ENCODE results near the gene TAS2R41. TPM values are rescaled to one million over a fixed set of nuclear protein-coding genes. Genes with fewer than 3 reads are reported as not detected.

Gene TAS2R41
- total RNA-seq, 4 donors from 2014 or later: not detected

GRCh38 chr7:143512488-143513340 is 35.0 kb downstream of the TAS2R41 start:
- Histone ChIP-seq H3K36me3 (no peaks in the 10 kb centered on the region), H3K4me3 (no peak overlapping the region), H3K27me3 (no peaks in the 10 kb centered on the region), H3K9me3 (no peaks in the 10 kb centered on the region), H3K27ac (no peak overlapping the region), H3K4me1 (peaks cover 29% of the 10 kb centered on the region)
- no peak for DNase-seq (ENCODE audit: low spot score in 2 of 2)
- 71% methylated on average over 8 of the region's 8 CpGs for WGBS
- no peak for TF ChIP-seq EP300 (IDR thresholded peaks at IDR 0.05)
- TF ChIP-seq CTCF (IDR thresholded peaks at IDR 0.05): no peak
- TF ChIP-seq POLR2AphosphoS5 (IDR thresholded peaks at IDR 0.05): no peak
- TF ChIP-seq POLR2A (IDR thresholded peaks at IDR 0.05): no peak

- DNase-seq (ENCODE audit: low spot score in 2 of 2): no peak
- H3K27ac ChIP-seq: no peak overlapping the region
- no peaks in the 10 kb centered on the region for H3K9me3 ChIP-seq
- H3K4me3 ChIP-seq: no peak overlapping the region
- H3K36me3 ChIP-seq: no peaks in the 10 kb centered on the region
- no peak for TF ChIP-seq EP300 (IDR thresholded peaks at IDR 0.05)
- no peak for TF ChIP-seq CTCF (IDR thresholded peaks at IDR 0.05)
- TF ChIP-seq POLR2A (IDR thresholded peaks at IDR 0.05): no peak
- TF ChIP-seq POLR2AphosphoS5 (IDR thresholded peaks at IDR 0.05): no peak
- no peaks in the 10 kb centered on the region for H3K27me3 ChIP-seq
- H3K4me1 ChIP-seq: peaks cover 29% of the 10 kb centered on the region
- WGBS: 72% methylated on average over 2 of the region's 2 CpGs
Measured at GRCh38 chr7:143514487-143514886, 36.8 kb downstream of the TAS2R41 start.

GRCh38 chr7:143514995-143515735 is 37.5 kb downstream of the TAS2R41 start:
- DNase-seq (ENCODE audit: low spot score in 2 of 2): no peak
- H3K4me1 ChIP-seq: peaks cover 29% of the 10 kb centered on the region
- H3K27ac ChIP-seq: no peak overlapping the region

GRCh38 chr7:143516981-143517380 is 39.3 kb downstream of the TAS2R41 start:
- Histone ChIP-seq H3K27me3 (no peaks in the 10 kb centered on the region), H3K4me1 (peaks cover 18% of the 10 kb centered on the region), H3K27ac (no peak overlapping the region), H3K9me3 (no peaks in the 10 kb centered on the region), H3K4me3 (no peak overlapping the region), H3K36me3 (no peaks in the 10 kb centered on the region)
- WGBS: 88% methylated on average over 2 of the region's 2 CpGs
- no peak for DNase-seq (ENCODE audit: low spot score in 2 of 2)
- no peak for TF ChIP-seq CTCF (IDR thresholded peaks at IDR 0.05)

More at GRCh38 chr7:143514995-143515735, 37.5 kb downstream of the TAS2R41 start:
- WGBS: 71% methylated on average over 3 of the region's 3 CpGs
- H3K36me3 ChIP-seq: no peaks in the 10 kb centered on the region
- no peak overlapping the region for H3K4me3 ChIP-seq
- TF ChIP-seq EP300 (IDR thresholded peaks at IDR 0.05) (no peak), POLR2AphosphoS5 (IDR thresholded peaks at IDR 0.05) (no peak), POLR2A (IDR thresholded peaks at IDR 0.05) (no peak), CTCF (IDR thresholded peaks at IDR 0.05) (no peak)
- no peaks in the 10 kb centered on the region for H3K9me3 ChIP-seq
- H3K27me3 ChIP-seq: no peaks in the 10 kb centered on the region

GRCh38 chr7:143518521-143518920 is 40.8 kb downstream of the TAS2R41 start:
- no peak for DNase-seq (ENCODE audit: low spot score in 2 of 2)
- Histone ChIP-seq H3K4me3 (no peak overlapping the region), H3K27ac (no peak overlapping the region), H3K9me3 (no peaks in the 10 kb centered on the region), H3K36me3 (no peaks in the 10 kb centered on the region), H3K27me3 (no peaks in the 10 kb centered on the region), H3K4me1 (peaks cover 9% of the 10 kb centered on the region)
- TF ChIP-seq CTCF (IDR thresholded peaks at IDR 0.05) (no peak), POLR2AphosphoS5 (IDR thresholded peaks at IDR 0.05) (no peak), EP300 (IDR thresholded peaks at IDR 0.05) (no peak)
- WGBS: 58% methylated on average over 4 of the region's 4 CpGs
